MM.1S (cell line): ENCODE measurements around the gene ZMYM4.

ENCODE experiments used
- EZH2 ChIP-seq: fragments of 300-600 bp; sonication (generic); optimal IDR thresholded peaks from 2 replicates; pipeline ENCODE3; 2017; ENCODE audit warnings: low read depth, mild to moderate bottlenecking, antibody characterized with exemption, low read length, mixed read lengths
- EZH2phosphoT487 ChIP-seq: fragments of 300-600 bp; sonication (generic); IDR thresholded peaks from 2 replicates; pipeline ENCODE4 v1.6.1; 2018; ENCODE audit warnings: antibody characterized with exemption, low read length

DNA sequence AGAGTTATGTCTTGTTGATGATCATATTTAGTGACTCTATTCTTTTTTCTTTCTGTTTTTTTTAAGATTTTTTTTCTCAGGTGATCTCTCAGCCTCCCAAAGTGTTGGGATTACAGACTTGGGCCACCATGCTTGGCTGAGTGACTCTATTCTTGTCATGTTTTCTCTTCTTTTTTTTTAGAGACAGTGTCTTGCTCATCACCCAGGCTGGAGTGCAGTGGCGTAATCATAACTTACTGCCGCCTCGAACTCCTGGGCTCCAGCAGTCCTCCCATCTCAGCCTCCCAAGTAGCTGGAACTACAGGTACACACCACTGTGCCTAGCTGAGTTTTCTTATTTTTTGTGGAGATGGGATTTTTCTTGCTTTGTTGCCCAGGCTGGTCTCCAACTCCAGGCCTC lies 36.9 kb downstream of the ZMYM4 start:
- TF ChIP-seq EZH2: no peak
- no peak for TF ChIP-seq EZH2phosphoT487
